ENCODE data around the gene RHOA.
"Not testable (repeated sequence)": the region's sequence is repeated elsewhere in the genome, so short reads cannot be mapped to it uniquely, and the experiment has no call there.

RHOA gene

DNA sequence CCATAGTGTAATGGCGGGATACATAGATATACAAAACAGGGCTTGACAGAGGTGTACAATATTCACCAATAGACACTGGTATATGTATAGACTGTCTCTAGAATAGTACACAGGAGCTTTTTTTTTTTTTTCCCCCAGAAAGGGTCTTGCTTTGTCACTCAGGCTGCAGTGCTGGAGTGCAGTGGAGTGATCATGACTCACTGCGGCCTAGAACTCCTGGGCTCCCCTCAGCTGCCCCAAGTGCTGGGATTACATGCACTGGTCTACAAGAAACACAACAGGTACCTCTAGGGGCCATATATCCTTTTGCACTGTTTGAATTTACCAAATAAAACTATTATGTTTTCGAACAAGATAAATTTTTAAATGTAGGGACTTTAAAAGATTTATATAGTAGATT, 12.3 kb downstream of the RHOA start:
- Mint-ChIP-seq H3K36me3 (peaks cover 6% of the 10 kb centered on the region), H3K9me3 (ENCODE audit: low read depth) (no peaks in the 10 kb centered on the region), H3K4me3 (peak overlapping the region; percentile 32), H3K27me3 (no peaks in the 10 kb centered on the region), H3K27ac (peak overlapping the region; percentile 75), H3K4me1 (ENCODE audit: low read depth) (peaks cover 57% of the 10 kb centered on the region)

DNA sequence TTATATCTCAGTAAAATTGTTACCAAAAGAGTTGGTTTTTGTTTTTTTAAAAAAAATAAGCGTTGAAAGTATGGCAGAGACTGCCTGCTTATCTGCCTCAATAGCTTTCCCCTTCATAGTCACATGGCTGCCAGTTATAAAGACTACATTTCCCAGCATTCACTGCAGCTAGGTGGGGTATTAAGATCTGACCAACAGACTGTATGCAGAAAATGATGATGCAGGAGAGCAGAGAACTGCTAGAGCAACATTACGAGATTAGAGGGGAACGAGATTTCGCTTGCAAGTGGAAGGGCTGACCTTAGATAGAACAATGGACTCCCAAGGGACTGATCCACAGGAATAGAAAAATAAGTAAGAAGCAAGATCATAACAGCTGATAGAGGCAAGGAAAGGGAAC, 14.3 kb downstream of the RHOA start:
- peaks cover 6% of the 10 kb centered on the region for H3K36me3 Mint-ChIP-seq
- peak overlapping the region; percentile 51 for H3K27ac Mint-ChIP-seq
- peaks cover 67% of the 10 kb centered on the region for H3K4me1 Mint-ChIP-seq (ENCODE audit: low read depth)
- no peaks in the 10 kb centered on the region for H3K27me3 Mint-ChIP-seq
- H3K4me3 Mint-ChIP-seq = peak overlapping the region; percentile 17
- no peaks in the 10 kb centered on the region for H3K9me3 Mint-ChIP-seq (ENCODE audit: low read depth)

- peaks cover 51% of the 10 kb centered on the region for H3K4me1 Mint-ChIP-seq (ENCODE audit: low read depth)
- H3K4me3 Mint-ChIP-seq; H3K27ac Mint-ChIP-seq; H3K27me3 Mint-ChIP-seq; H3K36me3 Mint-ChIP-seq; H3K9me3 Mint-ChIP-seq (ENCODE audit: low read depth): not testable (repeated sequence)
Measured at GRCh38 chr3:49391310-49391709, 20.5 kb downstream of the RHOA start.

DNA sequence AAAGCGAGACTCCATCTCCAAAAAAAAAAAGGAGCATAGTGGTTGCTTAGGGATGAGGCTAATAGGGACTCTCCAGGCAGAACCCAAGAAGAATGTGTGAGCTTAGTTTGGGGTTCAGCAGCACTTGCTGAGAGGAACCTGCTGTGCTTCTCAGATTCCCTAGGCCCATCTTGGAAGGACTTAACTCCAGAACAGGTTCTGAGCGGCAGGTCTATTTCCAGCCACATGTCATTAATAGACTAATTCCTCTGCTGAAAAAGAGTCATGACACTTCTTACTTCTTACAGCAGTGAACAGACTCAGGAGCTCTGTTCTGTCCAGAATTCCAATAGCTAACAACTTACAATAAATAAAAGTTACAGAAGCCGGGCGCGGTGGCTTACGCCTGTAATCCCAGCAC, 22.5 kb downstream of the RHOA start:
- no peak overlapping the region for H3K4me3 Mint-ChIP-seq
- H3K27ac Mint-ChIP-seq = no peak overlapping the region
- H3K9me3 Mint-ChIP-seq (ENCODE audit: low read depth) = no peaks in the 10 kb centered on the region
- H3K27me3 Mint-ChIP-seq = no peaks in the 10 kb centered on the region
- H3K4me1 Mint-ChIP-seq (ENCODE audit: low read depth) = peaks cover 49% of the 10 kb centered on the region
- H3K36me3 Mint-ChIP-seq = no peaks in the 10 kb centered on the region

DNA sequence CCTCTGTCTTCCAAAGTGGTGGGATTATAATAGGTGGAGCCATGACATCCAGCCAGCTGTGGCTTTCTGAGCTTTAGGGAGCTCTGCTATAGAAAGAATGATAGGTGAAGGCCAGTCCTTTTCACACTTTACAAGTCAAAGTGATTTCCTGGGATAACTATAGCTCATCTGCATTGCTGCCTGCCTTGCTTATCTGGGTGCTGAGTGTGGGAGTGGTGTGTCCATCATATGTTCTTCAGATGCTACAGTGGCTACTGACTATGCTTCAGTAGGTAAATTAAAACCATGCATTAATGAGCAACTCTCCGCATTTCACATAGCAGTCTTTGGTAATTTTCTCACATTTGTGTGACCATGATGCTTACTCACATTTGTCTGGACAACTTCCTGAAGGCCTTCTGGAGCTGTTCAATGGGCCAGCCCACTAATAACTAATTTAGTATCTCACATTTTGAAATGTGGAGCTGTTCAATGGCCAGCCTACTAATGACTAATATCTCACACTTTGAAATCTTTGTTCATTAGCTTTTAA, 23.4 kb downstream of the RHOA start:
- peaks cover 55% of the 10 kb centered on the region for H3K4me1 Mint-ChIP-seq (ENCODE audit: low read depth)

DNA sequence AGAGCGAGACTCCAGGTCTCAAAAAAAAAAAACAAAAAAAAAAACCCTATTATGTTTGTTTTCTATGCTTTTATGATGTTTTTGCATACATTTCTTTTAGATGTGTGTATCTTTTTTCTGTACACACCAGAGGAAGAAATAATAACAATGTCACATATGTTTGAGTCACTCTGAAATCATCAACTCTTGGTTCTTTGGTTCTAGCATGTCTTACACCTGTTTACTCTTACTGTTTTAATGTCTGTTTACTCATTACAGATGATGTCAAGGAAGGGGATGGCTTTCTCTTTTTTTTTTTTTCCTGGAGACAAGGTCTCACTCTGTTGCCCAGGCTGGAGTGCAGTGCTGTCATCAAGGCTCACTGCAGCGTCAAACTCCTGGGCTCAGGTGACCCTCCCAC, 24.1 kb downstream of the RHOA start:
- no peaks in the 10 kb centered on the region for H3K36me3 Mint-ChIP-seq
- peaks cover 52% of the 10 kb centered on the region for H3K4me1 Mint-ChIP-seq (ENCODE audit: low read depth)
- no peak overlapping the region for H3K4me3 Mint-ChIP-seq
- H3K27me3 Mint-ChIP-seq = no peaks in the 10 kb centered on the region
- H3K9me3 Mint-ChIP-seq (ENCODE audit: low read depth) = no peaks in the 10 kb centered on the region
- peak overlapping the region; percentile 51 for H3K27ac Mint-ChIP-seq

More for the DNA sequence above, 23.4 kb downstream of the RHOA start:
- H3K27me3 Mint-ChIP-seq = no peaks in the 10 kb centered on the region
- H3K36me3 Mint-ChIP-seq = no peaks in the 10 kb centered on the region
- no peaks in the 10 kb centered on the region for H3K9me3 Mint-ChIP-seq (ENCODE audit: low read depth)
- peak overlapping the region; percentile 46 for H3K27ac Mint-ChIP-seq
- no peak overlapping the region for H3K4me3 Mint-ChIP-seq

- no peaks in the 10 kb centered on the region for H3K36me3 Mint-ChIP-seq
- H3K27me3 Mint-ChIP-seq = no peaks in the 10 kb centered on the region
- peaks cover 51% of the 10 kb centered on the region for H3K4me1 Mint-ChIP-seq (ENCODE audit: low read depth)
- no peak overlapping the region for H3K4me3 Mint-ChIP-seq
- no peaks in the 10 kb centered on the region for H3K9me3 Mint-ChIP-seq (ENCODE audit: low read depth)
- peak overlapping the region; percentile 88 for H3K27ac Mint-ChIP-seq
Measured at GRCh38 chr3:49386056-49386756, 25.6 kb downstream of the RHOA start.

DNA sequence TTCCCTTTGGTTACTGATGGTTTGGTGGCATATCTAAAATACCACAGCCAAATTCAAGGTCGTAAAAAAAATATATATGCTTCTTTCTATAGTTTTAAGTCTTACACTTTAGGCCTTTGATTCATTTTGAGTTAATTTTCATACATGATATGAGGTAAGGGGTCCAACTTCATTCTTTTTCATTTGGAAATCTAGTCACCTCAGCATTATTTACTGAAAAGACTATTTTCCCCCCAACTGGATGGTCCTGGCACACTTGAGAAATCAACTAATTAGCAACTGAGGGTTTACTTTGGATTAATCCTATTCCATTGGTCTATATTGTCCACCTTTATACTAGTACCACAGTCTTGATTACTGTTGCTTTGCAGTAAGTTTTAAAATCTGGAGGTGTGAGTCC, 26.2 kb downstream of the RHOA start:
- peaks cover 53% of the 10 kb centered on the region for H3K4me1 Mint-ChIP-seq (ENCODE audit: low read depth)
- no peaks in the 10 kb centered on the region for H3K36me3 Mint-ChIP-seq
- no peak overlapping the region for H3K4me3 Mint-ChIP-seq
- H3K9me3 Mint-ChIP-seq (ENCODE audit: low read depth) = no peaks in the 10 kb centered on the region
- no peaks in the 10 kb centered on the region for H3K27me3 Mint-ChIP-seq
- peak overlapping the region; percentile 70 for H3K27ac Mint-ChIP-seq

GRCh38 chr3:49383387-49383786, 28.4 kb downstream of the RHOA start:
- H3K27ac Mint-ChIP-seq = peak overlapping the region; percentile 50
- H3K4me3 Mint-ChIP-seq = no peak overlapping the region
- no peaks in the 10 kb centered on the region for H3K9me3 Mint-ChIP-seq (ENCODE audit: low read depth)
- peaks cover 59% of the 10 kb centered on the region for H3K4me1 Mint-ChIP-seq (ENCODE audit: low read depth)
- H3K36me3 Mint-ChIP-seq = peaks cover 2% of the 10 kb centered on the region
- H3K27me3 Mint-ChIP-seq = no peaks in the 10 kb centered on the region

DNA sequence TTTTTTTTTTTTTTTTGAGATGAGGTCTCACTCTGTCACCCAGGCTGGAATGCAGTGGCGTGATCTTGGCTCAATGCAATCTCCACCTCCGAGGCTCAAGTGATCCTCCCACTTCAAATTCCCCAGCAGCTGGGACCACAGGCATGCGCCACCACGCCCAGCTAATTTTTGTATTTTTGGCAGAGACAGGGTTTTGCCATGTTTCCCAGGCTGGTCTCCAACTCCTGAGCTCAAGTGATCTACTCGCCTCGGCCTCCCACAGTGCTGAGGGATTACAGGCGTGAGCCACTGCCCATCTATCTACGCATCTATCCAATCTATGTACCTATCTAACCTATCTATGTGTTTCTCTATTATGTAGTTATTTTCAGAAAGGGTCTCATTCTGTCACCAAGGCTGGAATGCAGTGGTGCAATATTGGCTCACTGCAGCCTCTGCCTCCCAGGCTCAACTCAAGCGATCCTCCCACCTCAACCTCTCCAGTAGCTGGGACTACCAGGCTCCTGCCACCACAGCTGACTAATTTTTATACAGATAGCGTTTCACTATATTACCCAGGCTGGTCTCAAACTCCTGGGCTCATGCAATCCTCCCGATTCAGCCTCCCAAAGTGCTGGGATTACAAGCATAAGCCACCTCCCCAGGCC, 33.4 kb downstream of the RHOA start:
- peak overlapping the region; percentile 87 for H3K27ac Mint-ChIP-seq
- peaks cover 46% of the 10 kb centered on the region for H3K4me1 Mint-ChIP-seq (ENCODE audit: low read depth)
- no peaks in the 10 kb centered on the region for H3K9me3 Mint-ChIP-seq (ENCODE audit: low read depth)
- peaks cover 3% of the 10 kb centered on the region for H3K36me3 Mint-ChIP-seq
- no peaks in the 10 kb centered on the region for H3K27me3 Mint-ChIP-seq
- H3K4me3 Mint-ChIP-seq = peak overlapping the region; percentile 33

DNA sequence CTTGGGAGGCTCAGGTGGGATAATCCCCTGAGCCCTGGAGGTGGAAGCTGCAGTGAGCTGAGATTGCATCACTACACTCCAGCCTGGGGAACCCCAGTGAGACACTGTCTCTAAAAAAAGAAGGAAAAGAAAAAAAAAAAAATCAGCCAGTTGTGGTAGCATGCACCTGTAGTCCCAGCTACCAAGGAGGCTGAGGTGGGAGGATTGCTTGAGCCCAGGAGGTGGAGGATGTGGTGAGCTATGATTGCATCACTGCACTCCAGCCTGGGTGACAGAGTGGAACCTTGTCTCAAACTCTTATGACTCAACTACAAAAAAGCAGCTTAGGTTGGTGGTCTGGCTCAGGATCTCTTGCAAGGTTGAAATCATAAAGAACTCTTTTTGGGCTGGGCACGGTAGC, 34.3 kb downstream of the RHOA start:
- H3K27me3 Mint-ChIP-seq = no peaks in the 10 kb centered on the region
- H3K27ac Mint-ChIP-seq = peak overlapping the region; percentile 72
- H3K9me3 Mint-ChIP-seq (ENCODE audit: low read depth) = no peaks in the 10 kb centered on the region
- H3K36me3 Mint-ChIP-seq = peaks cover 3% of the 10 kb centered on the region
- H3K4me3 Mint-ChIP-seq = no peak overlapping the region
- peaks cover 45% of the 10 kb centered on the region for H3K4me1 Mint-ChIP-seq (ENCODE audit: low read depth)

GRCh38 chr3:49371946-49372345, 39.8 kb downstream of the RHOA start:
- H3K36me3 Mint-ChIP-seq = peaks cover 3% of the 10 kb centered on the region
- H3K4me3 Mint-ChIP-seq = no peak overlapping the region
- H3K27ac Mint-ChIP-seq = peak overlapping the region; percentile 28
- H3K4me1 Mint-ChIP-seq (ENCODE audit: low read depth) = peaks cover 24% of the 10 kb centered on the region
- no peaks in the 10 kb centered on the region for H3K9me3 Mint-ChIP-seq (ENCODE audit: low read depth)
- no peaks in the 10 kb centered on the region for H3K27me3 Mint-ChIP-seq

- Mint-ChIP-seq H3K27me3 (no peaks in the 10 kb centered on the region), H3K4me1 (ENCODE audit: low read depth) (peaks cover 19% of the 10 kb centered on the region), H3K36me3 (peaks cover 3% of the 10 kb centered on the region), H3K4me3 (no peak overlapping the region), H3K9me3 (ENCODE audit: low read depth) (no peaks in the 10 kb centered on the region), H3K27ac (peak overlapping the region; percentile 59)
Measured at GRCh38 chr3:49370585-49371290, 41.0 kb downstream of the RHOA start.

DNA sequence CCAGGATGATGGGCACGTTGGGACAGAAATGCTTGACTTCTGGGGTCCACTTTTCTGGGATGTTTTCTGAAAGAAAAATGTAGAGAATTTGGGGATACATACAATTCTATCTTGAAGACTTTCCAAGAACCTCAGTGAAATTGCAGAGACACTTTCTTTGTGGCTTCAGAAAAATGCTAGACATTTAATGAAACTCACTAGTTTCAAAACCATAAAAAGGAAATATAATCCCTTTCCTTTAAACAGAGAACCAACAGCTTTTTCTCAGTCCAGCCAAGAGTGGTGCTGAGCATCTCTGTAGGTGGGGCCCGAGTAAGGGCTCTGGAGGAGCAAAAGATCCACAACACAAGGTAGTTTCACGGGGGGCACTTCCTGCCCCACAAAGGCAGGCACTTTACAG, 49.2 kb downstream of the RHOA start:
- peak overlapping the region; percentile 64 for H3K27ac Mint-ChIP-seq
- no peaks in the 10 kb centered on the region for H3K9me3 Mint-ChIP-seq (ENCODE audit: low read depth)
- H3K4me3 Mint-ChIP-seq = no peak overlapping the region
- peaks cover 8% of the 10 kb centered on the region for H3K36me3 Mint-ChIP-seq
- H3K27me3 Mint-ChIP-seq = no peaks in the 10 kb centered on the region
- H3K4me1 Mint-ChIP-seq (ENCODE audit: low read depth) = peaks cover 26% of the 10 kb centered on the region

DNA sequence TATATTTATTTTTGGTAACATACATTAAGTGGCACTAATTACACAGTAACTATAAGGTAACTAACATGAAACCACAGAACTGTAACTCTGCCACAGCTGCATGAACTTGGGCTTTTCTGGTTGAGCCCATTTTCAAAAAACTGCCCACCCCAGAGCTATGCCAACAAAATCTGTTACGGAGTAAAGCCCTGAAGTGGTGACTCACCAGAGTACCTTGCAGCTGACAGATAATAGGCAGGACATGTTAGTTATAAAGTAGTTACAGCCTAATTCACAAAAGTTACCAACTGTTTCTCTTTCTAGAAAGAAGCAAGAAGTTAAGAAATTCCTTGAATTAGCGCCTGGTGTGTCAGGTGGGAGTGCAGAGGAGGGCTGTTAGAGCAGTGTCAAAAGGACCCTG, 52.2 kb downstream of the RHOA start:
- Mint-ChIP-seq H3K27me3 (no peaks in the 10 kb centered on the region), H3K4me1 (ENCODE audit: low read depth) (peaks cover 34% of the 10 kb centered on the region), H3K27ac (peak overlapping the region; percentile 88), H3K4me3 (peak overlapping the region; percentile 96), H3K36me3 (peaks cover 16% of the 10 kb centered on the region), H3K9me3 (ENCODE audit: low read depth) (no peaks in the 10 kb centered on the region)

All from activated naive CD8-positive, alpha-beta T cell (primary cell).